K562 (cell line): Measurements from ENCODE around the gene PHYKPL. TPM values are rescaled to one million over a fixed set of nuclear protein-coding genes. Genes with fewer than 3 reads are reported as not detected.

Source experiments
- ATAC-seq: fragments of 200-7000 bp; cut with Tn5 transposase; 3 replicates; pipeline ENCODE4 v1.9.1; 2020; ENCODE audit warnings: moderate library complexity
- BruUV-seq: library from RNA; stranded (reverse); fragments of 400-500 nt; replicated peaks from 2 replicates; lab custom pipeline; 2021; lab: Mats Ljungman, UMichigan
- CTCF ChIA-PET: fragments of 300-600 bp; formaldehyde crosslinking; extraction: SDS; loops from one replicate; lab custom pipeline; 2021; ENCODE audit warnings: low intra/inter-chr PET ratio; lab: Yijun Ruan, JAX
- POLR2A ChIA-PET: fragments of 300-600, 350-650 bp; sonication (Branson Sonifier 250); formaldehyde crosslinking; extraction: SDS; loops from one replicate; lab custom pipeline; 2021; ENCODE audit warnings: antibody characterized with exemption, inconsistent platforms; lab: Yijun Ruan, JAX
- DNase-seq, 4 experiments: peaks; one replicate each; pipeline versions ENCODE4 v3.0.0 to v3.0.0-alpha.2; 2011 to 2018; ENCODE audit warnings: low spot score in 3 of 4, mixed read lengths in 3 of 4; ENCODE audit errors: extremely low read depth in 1 of 4
- FAIRE-seq: peaks from 2 replicates; lab custom pipeline; 2011; peaks lifted over from hg19 to GRCh38; lab: Jason Lieb, UNC
- H2AFZ ChIP-seq: 2 replicates; pipeline ENCODE4 v1.6.0; 2011; ENCODE audit warnings: low read depth, low read length, control low read depth, inconsistent platforms
- H3K27ac ChIP-seq: fragments of 200-600 bp; 3 replicates; pipeline ENCODE4 v1.8.0; 2011; ENCODE audit warnings: low read depth, mild to moderate bottlenecking, control low read depth, inconsistent platforms, low read length, moderate library complexity, mixed read lengths; ENCODE audit errors: extremely low read depth
- H3K27me3 ChIP-seq, 2 experiments: fragments of 300-600 bp in 1 of 2; 2 replicates in 1 of 2; 3 replicates in 1 of 2; pipeline versions ENCODE4 v1.6.0 to v1.8.0; 2011; ENCODE audit warnings: inconsistent platforms in 2 of 2, low read length in 2 of 2, mild to moderate bottlenecking in 1 of 2, mixed read lengths in 1 of 2, moderate library complexity in 1 of 2; ENCODE audit not compliant: control insufficient read depth in 2 of 2, insufficient read depth in 2 of 2
- H3K36me3 ChIP-seq: fragments of 300-600 bp; 3 replicates; pipeline ENCODE4 v1.8.0; 2011; ENCODE audit warnings: mild to moderate bottlenecking, low read length, inconsistent platforms; ENCODE audit not compliant: control insufficient read depth, insufficient read depth
- H3K4me1 ChIP-seq, 2 experiments: fragments of 200-600 bp in 1 of 2; replicated peaks in 1 of 2; 2 replicates in 1 of 2; 3 replicates in 1 of 2; pipeline versions ENCODE4 v1.5.1 to v1.8.0; 2011; ENCODE audit warnings: inconsistent platforms in 2 of 2, low read length in 2 of 2, mild to moderate bottlenecking in 1 of 2, mixed read lengths in 1 of 2, moderate library complexity in 1 of 2; ENCODE audit not compliant: control insufficient read depth in 2 of 2, insufficient read depth in 2 of 2
- H3K4me2 ChIP-seq: 2 replicates; pipeline ENCODE4 v1.6.1; 2011; ENCODE audit warnings: low read length, control low read depth, inconsistent platforms, mixed read lengths; ENCODE audit not compliant: insufficient read depth
- H3K4me3 ChIP-seq: fragments of 200-600 bp; sonication (generic), shearing (Covaris generic); 2 replicates; pipeline ENCODE4 v1.5.1; 2016; ENCODE audit warnings: control low read depth, inconsistent platforms
- H3K79me2 ChIP-seq: fragments of 200-600 bp; 3 replicates; pipeline ENCODE4 v1.8.0; 2011; ENCODE audit warnings: low read length, inconsistent platforms; ENCODE audit not compliant: control insufficient read depth, insufficient read depth
- H3K9ac ChIP-seq, 2 experiments: 2 replicates each; pipeline versions ENCODE4 v1.6.0 to v1.6.1; 2011; ENCODE audit warnings: low read depth in 2 of 2, low read length in 2 of 2, control low read depth in 1 of 2, inconsistent platforms in 1 of 2, mild to moderate bottlenecking in 1 of 2, mixed read lengths in 1 of 2; ENCODE audit not compliant: insufficient read depth in 1 of 2
- H3K9me1 ChIP-seq: one replicate; pipeline ENCODE4 v1.6.0; 2011; ENCODE audit warnings: inconsistent platforms, mild to moderate bottlenecking, low read length, moderate library complexity; ENCODE audit not compliant: control insufficient read depth, insufficient read depth
- H3K9me3 ChIP-seq: replicated peaks from 2 replicates; pipeline ENCODE4 v1.5.1; 2011; ENCODE audit warnings: low read depth, low read length, inconsistent platforms; ENCODE audit not compliant: control insufficient read depth, insufficient read depth
- H4K20me1 ChIP-seq: replicated peaks from 2 replicates; pipeline ENCODE4 v1.6.1; 2011; ENCODE audit warnings: low read length, inconsistent platforms, mixed read lengths; ENCODE audit not compliant: control insufficient read depth, insufficient read depth
- LCOR ChIP-seq: sonication (generic); formaldehyde crosslinking; IDR thresholded peaks from 2 replicates; pipeline ENCODE4 v1.8.0; 2022; ENCODE audit warnings: mild to moderate bottlenecking, missing genetic modification reagents
- NR2F6 ChIP-seq: fragments of 450-650 bp; formaldehyde crosslinking; IDR thresholded peaks from 2 replicates; pipeline ENCODE4 v1.4.0; 2020; ENCODE audit warnings: mild to moderate bottlenecking
- PML ChIP-seq: IDR thresholded peaks from 2 replicates; pipeline ENCODE4 v1.6.1; 2012; ENCODE audit warnings: low read length, inconsistent platforms
- POLR2A ChIP-seq: fragments of 450-650 bp; conservative IDR thresholded peaks from 2 replicates; pipeline ENCODE4 v1.6.1; 2016
- POLR2AphosphoS2 ChIP-seq: IDR thresholded peaks from 2 replicates; pipeline ENCODE4 v1.6.1; 2012; ENCODE audit warnings: low read length, improper control_type of control experiment
- POLR2B ChIP-seq: fragments of 450-650 bp; IDR thresholded peaks from 2 replicates; pipeline ENCODE4 v1.6.1; 2018; ENCODE audit warnings: low read depth; ENCODE audit not compliant: partially characterized antibody
- RBFOX2 ChIP-seq: fragments of 200-400 bp; formaldehyde crosslinking; IDR thresholded peaks from 2 replicates; pipeline ENCODE4 v1.6.1; 2017; ENCODE audit warnings: low read depth, mild to moderate bottlenecking, low read length, moderate library complexity
- RBM22 ChIP-seq: fragments of 200-400 bp; formaldehyde crosslinking; IDR thresholded peaks from 2 replicates; pipeline ENCODE4 v1.6.1; 2018; ENCODE audit warnings: low read length, low read depth; ENCODE audit not compliant: poor library complexity, severe bottlenecking
- SIN3A ChIP-seq, 2 experiments: fragments of 150-350 bp in 1 of 2; IDR thresholded peaks; 2 replicates each; pipeline ENCODE4 v1.6.1; 2011 to 2016; ENCODE audit warnings: borderline replicate concordance in 2 of 2, low read depth in 2 of 2, low read length in 2 of 2, mild to moderate bottlenecking in 2 of 2, moderate library complexity in 2 of 2; ENCODE audit not compliant: control insufficient read depth in 1 of 2
- SMAD1 ChIP-seq: fragments of 150-350 bp; IDR thresholded peaks from 2 replicates; pipeline ENCODE4 v1.6.1; 2014; ENCODE audit warnings: low read length, low read depth; ENCODE audit not compliant: partially characterized antibody
- SUPT5H ChIP-seq: fragments of 450-650 bp; IDR thresholded peaks from 2 replicates; pipeline ENCODE4 v1.6.1; 2016
- ZBTB1 ChIP-seq: sonication (generic); formaldehyde crosslinking; IDR thresholded peaks from 2 replicates; pipeline ENCODE4 v1.8.1; 2023; ENCODE audit warnings: missing genetic modification reagents, low read depth, mild to moderate bottlenecking, borderline replicate concordance
- ZNF134 ChIP-seq: fragments of 250-450 bp; sonication (Bioruptor Pico); conservative IDR thresholded peaks from 2 replicates; pipeline ENCODE4 v1.4.0; 2020
- WGBS: fragments of 100-300 bp; shearing (Covaris generic); methylation state at CpG from one replicate; pipeline ENCODE4 v1.1.6; 2016; ENCODE audit warnings: low coverage, mixed read lengths; ENCODE audit not compliant: insufficient coverage; ENCODE audit errors: missing lambda C conversion rate; 5-methylcytosine and 5-hydroxymethylcytosine counted together
- in situ Hi-C: fragments of 300-500 bp; cut with MboI; formaldehyde crosslinking; loops from 4 replicates; pipeline ENCODE4 v1.15.0; 2018; ENCODE audit warnings: inconsistent platforms, mixed read lengths
- intact Hi-C: fragments of 100-400 bp; cut with micrococcal nuclease; formaldehyde crosslinking; loops from 2 replicates; pipeline ENCODE4 v1.14.2; 2022
- polyA plus RNA-seq, 8 experiments: library from polyadenylated mRNA; depleted of rRNA in 4 of 8; stranded (reverse) in 5 of 8; unstranded in 3 of 8; fragments of >200 nt; fragmentation: Nextera tagmentation in 2 of 8; fragmentation: Illumina TruSeq in 1 of 8; extraction: Ambion mirVana in 2 of 8; extraction: Trizol in 1 of 8; gene quantifications; 2 replicates each; pipeline versions ENCODE4 v1.2.1 to v1.2.3, GENCODE V29; 2011 to 2014; ENCODE audit warnings: inconsistent platforms in 1 of 8, missing spikeins in 1 of 8
- total RNA-seq, 7 experiments: library from RNA; depleted of rRNA in 6 of 7; stranded (reverse); fragments of >200 nt in 6 of 7; fragmentation: Illumina TruSeq in 2 of 7; extraction: Trizol in 2 of 7; gene quantifications; 2 replicates each; pipeline versions ENCODE4 v1.2.1 to v1.2.3, GENCODE V29; 2011 to 2021; ENCODE audit warnings: low replicate concordance in 1 of 7
- TF ChIP-seq, protein P1 (sequence below): fragments of 450-650 bp; IDR thresholded peaks from 2 replicates; pipeline ENCODE4 v1.7.1; 2018; ENCODE audit warnings: mild to moderate bottlenecking, low read depth; ENCODE audit not compliant: partially characterized antibody
- TF ChIP-seq, protein P2 (sequence below): fragments of 450-650 bp; formaldehyde crosslinking; conservative IDR thresholded peaks from 2 replicates; pipeline ENCODE4 v1.4.0; 2022; ENCODE audit warnings: mild to moderate bottlenecking, missing genetic modification characterization

PHYKPL gene
- total and polyA plus RNA-seq, 9 of the 15 experiments (the other 6 are each of a cell fraction or from before 2014, with no cell fraction given) = 4.7 to 34.7 (median 18.6) TPM

GRCh38 chr5:178211095-178212048 lies 21.2 kb downstream of the PHYKPL start:
- Histone ChIP-seq H3K4me2 (no peak overlapping the region), H3K27me3 (no peaks in the 10 kb centered on the region), H3K4me1 (peaks cover 17 to 24% of the 10 kb centered on the region in 2 experiments; a peak in 4 of 5 replicates), H3K9me3 (no peaks in the 10 kb centered on the region), H3K27ac (no peak overlapping the region), H3K36me3 (peaks cover 100% of the 10 kb centered on the region), H2AFZ (no peak overlapping the region), H3K9ac (no peak overlapping the region), H3K79me2 (peaks cover 35% of the 10 kb centered on the region), H3K9me1 (peaks cover 10% of the 10 kb centered on the region), H3K4me3 (no peak overlapping the region), H4K20me1 (peaks cover 65% of the 10 kb centered on the region)
- no TSS peak for BruUV-seq
- ATAC-seq = peak; percentile 3
- peak in 1 of 4 experiments; percentile 46 for DNase-seq
- ChIA-PET CTCF (no interaction called here), POLR2A (interaction anchor here (0.6 to 12.7 kb wide), 9 partner anchors 7 to 1212 kb away, joined by 3 to 162 read pairs (median 4); partner anchors contain the start of genes HNRNPAB and PHYKPL)
- intact Hi-C loops = no loop called here
- 65% methylated on average over 7 of the region's 8 CpGs for WGBS
- in situ Hi-C loops = no loop called here
- no peak for FAIRE-seq
- TF ChIP-seq, protein P1, sequence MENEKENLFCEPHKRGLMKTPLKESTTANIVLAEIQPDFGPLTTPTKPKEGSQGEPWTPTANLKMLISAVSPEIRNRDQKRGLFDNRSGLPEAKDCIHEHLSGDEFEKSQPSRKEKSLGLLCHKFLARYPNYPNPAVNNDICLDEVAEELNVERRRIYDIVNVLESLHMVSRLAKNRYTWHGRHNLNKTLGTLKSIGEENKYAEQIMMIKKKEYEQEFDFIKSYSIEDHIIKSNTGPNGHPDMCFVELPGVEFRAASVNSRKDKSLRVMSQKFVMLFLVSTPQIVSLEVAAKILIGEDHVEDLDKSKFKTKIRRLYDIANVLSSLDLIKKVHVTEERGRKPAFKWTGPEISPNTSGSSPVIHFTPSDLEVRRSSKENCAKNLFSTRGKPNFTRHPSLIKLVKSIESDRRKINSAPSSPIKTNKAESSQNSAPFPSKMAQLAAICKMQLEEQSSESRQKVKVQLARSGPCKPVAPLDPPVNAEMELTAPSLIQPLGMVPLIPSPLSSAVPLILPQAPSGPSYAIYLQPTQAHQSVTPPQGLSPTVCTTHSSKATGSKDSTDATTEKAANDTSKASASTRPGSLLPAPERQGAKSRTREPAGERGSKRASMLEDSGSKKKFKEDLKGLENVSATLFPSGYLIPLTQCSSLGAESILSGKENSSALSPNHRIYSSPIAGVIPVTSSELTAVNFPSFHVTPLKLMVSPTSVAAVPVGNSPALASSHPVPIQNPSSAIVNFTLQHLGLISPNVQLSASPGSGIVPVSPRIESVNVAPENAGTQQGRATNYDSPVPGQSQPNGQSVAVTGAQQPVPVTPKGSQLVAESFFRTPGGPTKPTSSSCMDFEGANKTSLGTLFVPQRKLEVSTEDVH = no peak
- TF ChIP-seq RBM22 (peak; percentile 52), NR2F6 (CRISPR knock-in tag) (peak; percentile 73; the same call in 1 of the 2 replicates), POLR2B (peak; percentile 14), POLR2A (peak; percentile 69), PML (peak; percentile 13; the same call in 1 of the 2 replicates), SUPT5H (peak; percentile 64), RBFOX2 (0 out of 2 replicates have a peak, but pooled peaks have one; percentile 17), ZNF134 (CRISPR knock-in tag) (no peak), POLR2AphosphoS2 (0 out of 2 replicates have a peak, but pooled peaks have one; percentile 82), SMAD1 (peak; percentile 18), SIN3A (IDR thresholded peaks at IDR 0.05; ENCODE audit: borderline replicate concordance in 2 of 2, control insufficient read depth in 1 of 2, low read depth in 2 of 2, low read length in 2 of 2) (peak in 1 of 2 experiments; percentile 2; a peak in 1 of 4 replicates), ZBTB1 (CRISPR knock-in tag) (no peak), LCOR (CRISPR knock-in tag) (0 out of 2 replicates have a peak, but pooled peaks have one; percentile 40)
- TF ChIP-seq, protein P2, sequence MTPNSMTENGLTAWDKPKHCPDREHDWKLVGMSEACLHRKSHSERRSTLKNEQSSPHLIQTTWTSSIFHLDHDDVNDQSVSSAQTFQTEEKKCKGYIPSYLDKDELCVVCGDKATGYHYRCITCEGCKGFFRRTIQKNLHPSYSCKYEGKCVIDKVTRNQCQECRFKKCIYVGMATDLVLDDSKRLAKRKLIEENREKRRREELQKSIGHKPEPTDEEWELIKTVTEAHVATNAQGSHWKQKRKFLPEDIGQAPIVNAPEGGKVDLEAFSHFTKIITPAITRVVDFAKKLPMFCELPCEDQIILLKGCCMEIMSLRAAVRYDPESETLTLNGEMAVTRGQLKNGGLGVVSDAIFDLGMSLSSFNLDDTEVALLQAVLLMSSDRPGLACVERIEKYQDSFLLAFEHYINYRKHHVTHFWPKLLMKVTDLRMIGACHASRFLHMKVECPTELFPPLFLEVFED (CRISPR knock-in tag) = 0 out of 2 replicates have a peak, but pooled peaks have one; percentile 14
